ENCODE data around the gene CUTA.
"Not testable (repeated sequence)": the region's sequence is repeated elsewhere in the genome, so short reads cannot be mapped to it uniquely, and the experiment has no call there.

Gene CUTA

GRCh38 chr6:33373960-33374910 lies 43.7 kb downstream of the CUTA start:
- no peak for DNase-seq (ENCODE audit: low spot score)
- FAIRE-seq, result no peak

- no peak for DNase-seq (ENCODE audit: low spot score)
- FAIRE-seq, result no peak
These were observed 45.3 kb downstream of the CUTA start for GRCh38 chr6:33372526-33373123.

- DNase-seq (ENCODE audit: low spot score); FAIRE-seq: not testable (repeated sequence)
These were observed 46.0 kb downstream of the CUTA start for GRCh38 chr6:33371901-33372300.

- not testable (repeated sequence) for DNase-seq (ENCODE audit: low spot score); FAIRE-seq
These were observed 50.2 kb downstream of the CUTA start for GRCh38 chr6:33367715-33368025.

- DNase-seq (ENCODE audit: low spot score) (no peak), FAIRE-seq (no peak)
These were observed 50.7 kb downstream of the CUTA start for GRCh38 chr6:33367009-33367714.
